Suppressor macrophage (primary cell): ENCODE measurements around the gene COL23A1.

ENCODE experiments used
- DNase-seq, 4 experiments: peaks; one replicate each; pipeline ENCODE4 v3.0.0-alpha.2; 2020 to 2022

The COL23A1 gene

GRCh38 chr5:178356431-178356872 lies 233.7 kb downstream of the COL23A1 start:
- DNase-seq: peak in 2 of 4 experiments; percentile 28 to 54

- DNase-seq: peak in 1 of 4 experiments; percentile 35
These were observed 234.5 kb downstream of the COL23A1 start for GRCh38 chr5:178355671-178356070.

GRCh38 chr5:178353461-178353860 lies 236.7 kb downstream of the COL23A1 start:
- DNase-seq: no peak

- no peak for DNase-seq
These were observed 238.2 kb downstream of the COL23A1 start for GRCh38 chr5:178352035-178352349.

- no peak for DNase-seq
These were observed 238.8 kb downstream of the COL23A1 start for GRCh38 chr5:178351221-178352034.

GRCh38 chr5:178350361-178351220 lies 239.6 kb downstream of the COL23A1 start:
- DNase-seq: peak; percentile 44 to 78 (median 68)

GRCh38 chr5:178349625-178350353 lies 240.4 kb downstream of the COL23A1 start:
- DNase-seq: peak; percentile 60 to 84 (median 75)

GRCh38 chr5:178349075-178349511 lies 241.1 kb downstream of the COL23A1 start:
- no peak for DNase-seq

GRCh38 chr5:178348356-178349074 lies 241.7 kb downstream of the COL23A1 start:
- no peak for DNase-seq

GRCh38 chr5:178347956-178348355 lies 242.2 kb downstream of the COL23A1 start:
- no peak for DNase-seq

- no peak for DNase-seq
These were observed 243.4 kb downstream of the COL23A1 start for GRCh38 chr5:178346607-178347334.

GRCh38 chr5:178343306-178343705 lies 246.9 kb downstream of the COL23A1 start:
- no peak for DNase-seq

- DNase-seq: no peak
These were observed 248.4 kb downstream of the COL23A1 start for GRCh38 chr5:178341851-178342140.

- DNase-seq: no peak
These were observed 248.9 kb downstream of the COL23A1 start for GRCh38 chr5:178341091-178341850.

- no peak for DNase-seq
These were observed 249.6 kb downstream of the COL23A1 start for GRCh38 chr5:178340637-178341036.

- peak; percentile 77 to 88 (median 84) for DNase-seq
These were observed 250.0 kb downstream of the COL23A1 start for GRCh38 chr5:178340187-178340586.

GRCh38 chr5:178339272-178339671 lies 250.9 kb downstream of the COL23A1 start:
- DNase-seq: no peak

GRCh38 chr5:178338750-178339144 lies 251.4 kb downstream of the COL23A1 start:
- DNase-seq: peak in 3 of 4 experiments; percentile 26 to 47 (median 34)

GRCh38 chr5:178338126-178338749 lies 252.0 kb downstream of the COL23A1 start:
- no peak for DNase-seq

GRCh38 chr5:178337334-178337741 lies 252.9 kb downstream of the COL23A1 start:
- DNase-seq: no peak
